Measurements from ENCODE around the gene RPL28.
"Not testable (repeated sequence)": the region's sequence is repeated elsewhere in the genome, so short reads cannot be mapped to it uniquely, and the experiment has no call there.

GRCh38 chr19:55448175-55448490 is 62.4 kb downstream of the RPL28 start:
- TF ChIP-seq CTCF (IDR thresholded peaks at IDR 0.05; ENCODE audit: low read depth, low read length); EZH2phosphoT487 (IDR thresholded peaks at IDR 0.05; ENCODE audit: low read depth): not testable (repeated sequence)
